Stimulated activated naive CD4-positive, alpha-beta T cell treated with Interleukin-2 at 50 U/mL for 16 hours (primary cell): ENCODE results near the gene SNX3.
"Not testable (repeated sequence)": the region's sequence is repeated elsewhere in the genome, so short reads cannot be mapped to it uniquely, and the experiment has no call there.

Source experiments
- DNase-seq: peaks from one replicate; lab custom pipeline; 2025; lab: John Stamatoyannopoulos, UW

SNX3 gene

GRCh38 chr6:108260126-108260808 lies 573 bp downstream of the SNX3 start:
- DNase-seq = no peak

- DNase-seq = no peak
Measured at GRCh38 chr6:108254433-108255410, 6.1 kb downstream of the SNX3 start.

GRCh38 chr6:108253241-108253640 lies 7.6 kb downstream of the SNX3 start:
- DNase-seq = no peak

- DNase-seq = no peak
Measured at GRCh38 chr6:108252055-108252454, 8.8 kb downstream of the SNX3 start.

GRCh38 chr6:108251252-108251651 lies 9.6 kb downstream of the SNX3 start:
- DNase-seq = no peak

- DNase-seq = no peak
Measured at GRCh38 chr6:108250240-108250866, 10.5 kb downstream of the SNX3 start.

- DNase-seq = no peak
Measured at GRCh38 chr6:108247965-108248536, 12.8 kb downstream of the SNX3 start.

- not testable (repeated sequence) for DNase-seq
Measured at GRCh38 chr6:108245095-108245494, 15.7 kb downstream of the SNX3 start.

GRCh38 chr6:108243836-108244235 lies 17.0 kb downstream of the SNX3 start:
- DNase-seq = no peak

- no peak for DNase-seq
Measured at GRCh38 chr6:108242721-108243120, 18.1 kb downstream of the SNX3 start.

GRCh38 chr6:108242259-108242658 lies 18.6 kb downstream of the SNX3 start:
- no peak for DNase-seq

GRCh38 chr6:108238322-108238721 lies 22.5 kb downstream of the SNX3 start:
- no peak for DNase-seq

- DNase-seq = no peak
Measured at GRCh38 chr6:108236791-108237190, 24.0 kb downstream of the SNX3 start.

GRCh38 chr6:108235127-108235526 lies 25.7 kb downstream of the SNX3 start:
- DNase-seq = no peak

GRCh38 chr6:108228416-108228815 lies 32.4 kb downstream of the SNX3 start:
- no peak for DNase-seq

- no peak for DNase-seq
Measured at GRCh38 chr6:108227290-108227689, 33.5 kb downstream of the SNX3 start.

GRCh38 chr6:108222504-108222903 lies 38.3 kb downstream of the SNX3 start:
- no peak for DNase-seq

GRCh38 chr6:108222064-108222463 lies 38.8 kb downstream of the SNX3 start:
- no peak for DNase-seq

GRCh38 chr6:108211671-108212070 lies 49.2 kb downstream of the SNX3 start:
- no peak for DNase-seq

- no peak for DNase-seq
Measured at GRCh38 chr6:108210556-108210955, 50.3 kb downstream of the SNX3 start.

GRCh38 chr6:108209738-108210137 lies 51.1 kb downstream of the SNX3 start:
- DNase-seq = no peak

GRCh38 chr6:108207013-108207412 lies 53.8 kb downstream of the SNX3 start:
- no peak for DNase-seq
